NCI-H1105 (cell line): ENCODE results near the gene IGFBP3.

Experiments used
- DNase-seq: peaks from one replicate; lab custom pipeline; 2025; lab: John Stamatoyannopoulos, UW

The IGFBP3 gene

DNA sequence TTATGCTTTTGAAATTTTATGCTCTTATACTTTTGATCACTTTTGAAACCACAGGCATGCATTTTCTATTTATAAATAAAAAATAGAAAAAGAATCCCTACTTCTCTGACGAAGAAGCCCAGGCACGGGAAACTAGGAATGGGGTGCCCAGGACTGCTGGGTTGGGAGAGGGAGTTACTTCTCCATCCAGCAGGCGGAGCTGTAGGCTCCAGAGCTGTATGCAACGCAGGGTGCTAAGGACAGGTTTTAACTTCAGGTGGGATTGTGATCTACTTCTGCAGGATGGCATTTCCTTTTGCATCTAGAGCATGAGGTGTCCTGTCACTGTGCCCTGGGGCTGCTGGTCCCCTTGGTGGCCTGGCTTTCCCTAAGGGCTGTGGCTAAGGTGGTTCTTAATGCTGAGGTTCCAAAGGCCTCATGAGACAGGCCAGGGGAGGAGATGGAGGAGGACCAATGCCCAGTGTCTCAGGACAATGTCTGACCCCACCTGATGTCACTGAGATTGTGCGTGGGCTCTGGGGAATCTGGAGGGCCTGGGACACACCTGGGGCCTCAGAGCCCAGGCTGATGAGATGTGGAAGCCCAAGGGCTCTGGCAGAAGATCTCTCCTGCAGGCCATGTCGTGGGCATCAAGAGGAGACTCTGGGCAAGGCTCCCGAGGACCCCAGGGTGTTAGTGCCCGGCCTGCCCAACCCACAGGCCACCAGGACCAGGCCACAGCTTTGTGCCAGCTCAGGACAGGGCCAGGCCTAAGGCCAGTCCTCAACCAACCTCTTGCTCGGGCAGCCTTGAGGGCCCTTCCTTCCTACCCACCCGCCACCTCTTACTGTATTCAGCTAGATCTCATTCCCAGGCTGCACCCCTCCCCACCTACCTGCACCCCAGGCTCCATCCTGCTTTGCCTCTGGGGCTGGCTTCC, 48.7 kb downstream of the IGFBP3 start:
- no peak for DNase-seq

DNA sequence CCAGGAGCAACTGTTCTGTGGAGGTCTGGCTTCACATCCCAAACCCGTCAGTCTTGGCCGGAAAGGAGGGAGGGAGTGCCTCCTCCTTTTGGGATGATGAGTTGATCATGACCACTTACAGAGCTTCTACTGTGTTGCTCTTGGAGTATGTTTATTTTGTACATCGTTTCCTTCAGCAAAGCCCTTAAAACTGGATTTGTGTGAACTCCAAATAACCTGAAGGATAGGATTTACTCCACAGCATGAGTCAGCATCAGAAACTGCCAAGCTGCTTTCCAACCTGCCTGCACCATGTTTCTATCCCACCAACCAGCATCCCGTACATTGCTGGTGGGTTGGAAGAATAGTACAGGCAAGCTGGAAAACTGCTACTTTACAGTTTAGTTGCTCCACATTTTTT, 51.6 kb downstream of the IGFBP3 start:
- no peak for DNase-seq

DNA sequence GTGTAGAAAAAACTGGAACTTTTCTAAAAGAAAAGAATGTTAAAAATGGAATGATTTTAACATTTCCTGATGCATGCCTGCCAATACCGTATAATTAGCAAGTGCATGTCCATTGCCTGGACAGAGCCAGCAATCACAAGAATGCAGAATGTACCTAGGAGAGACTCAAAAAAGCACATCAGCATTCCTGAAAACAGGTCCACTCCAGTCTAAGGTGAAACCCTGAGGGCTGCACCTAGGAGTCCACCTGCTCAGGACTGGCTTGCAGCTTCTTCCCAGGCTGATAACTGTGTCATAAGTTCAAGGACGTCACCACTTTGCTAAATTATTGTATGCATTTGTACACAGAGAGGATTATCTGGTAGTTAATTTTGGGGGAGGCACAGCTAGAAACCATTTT, 53.6 kb downstream of the IGFBP3 start:
- no peak for DNase-seq

- DNase-seq: no peak
These were observed 55.3 kb downstream of the IGFBP3 start for GRCh38 chr7:45865594-45866410.

- no peak for DNase-seq
These were observed 57.4 kb downstream of the IGFBP3 start for GRCh38 chr7:45863715-45864114.
